Stimulated activated CD8-positive, alpha-beta memory T cell treated with anti-CD3 and anti-CD28 coated beads, Interleukin-4, amount 100 ng/mL, for 48 hours (primary cell): ENCODE measurements around the gene ZNF652.
"Not testable (repeated sequence)": the region's sequence is repeated elsewhere in the genome, so short reads cannot be mapped to it uniquely, and the experiment has no call there.

ENCODE experiments used
- DNase-seq: peaks from one replicate; pipeline ENCODE4 v3.0.0-alpha.2; 2020

Gene ZNF652

GRCh38 chr17:49384951-49385350 is 22.9 kb upstream of the ZNF652 start:
- no peak for DNase-seq

DNA sequence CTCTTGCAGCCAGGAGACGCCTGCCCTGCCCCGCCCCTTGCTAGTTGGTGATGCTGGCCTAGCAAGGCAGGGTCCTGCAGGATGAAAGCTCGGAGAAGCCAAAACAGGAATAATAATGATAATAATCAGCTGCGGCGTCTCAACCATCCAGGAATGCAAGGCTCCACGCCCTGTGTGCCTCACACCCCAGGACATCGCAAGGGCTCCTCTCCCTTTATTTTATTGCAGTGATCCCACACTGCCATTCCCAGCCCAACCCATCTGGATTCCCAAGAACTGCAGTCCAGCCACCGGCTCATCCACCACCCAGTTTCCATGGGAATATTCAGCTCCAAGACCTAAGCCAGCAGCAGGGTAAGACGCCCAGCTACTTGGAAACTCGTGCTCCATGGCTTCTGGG is 21.0 kb upstream of the ZNF652 start:
- DNase-seq: no peak

DNA sequence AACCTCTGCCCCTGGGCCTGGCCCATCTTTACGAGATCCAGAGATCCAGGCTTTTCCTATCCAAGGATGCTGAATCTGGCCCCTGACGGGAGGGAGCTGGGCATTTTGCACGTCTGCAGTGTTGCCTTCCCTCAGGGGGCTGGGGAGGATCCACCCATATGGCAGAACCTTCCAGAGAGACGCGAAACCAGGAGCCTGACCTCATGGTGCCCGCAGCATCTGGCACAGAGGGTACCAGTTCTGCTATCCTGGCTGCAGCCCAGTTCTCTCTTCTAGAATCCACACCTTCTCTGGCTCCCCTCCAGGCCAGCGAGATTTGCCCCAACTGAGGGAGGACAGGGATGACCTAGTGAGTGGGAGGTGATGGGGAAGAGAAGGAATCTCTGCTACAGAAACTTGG is 20.5 kb upstream of the ZNF652 start:
- DNase-seq: no peak

GRCh38 chr17:49381793-49382192 is 19.7 kb upstream of the ZNF652 start:
- no peak for DNase-seq

DNA sequence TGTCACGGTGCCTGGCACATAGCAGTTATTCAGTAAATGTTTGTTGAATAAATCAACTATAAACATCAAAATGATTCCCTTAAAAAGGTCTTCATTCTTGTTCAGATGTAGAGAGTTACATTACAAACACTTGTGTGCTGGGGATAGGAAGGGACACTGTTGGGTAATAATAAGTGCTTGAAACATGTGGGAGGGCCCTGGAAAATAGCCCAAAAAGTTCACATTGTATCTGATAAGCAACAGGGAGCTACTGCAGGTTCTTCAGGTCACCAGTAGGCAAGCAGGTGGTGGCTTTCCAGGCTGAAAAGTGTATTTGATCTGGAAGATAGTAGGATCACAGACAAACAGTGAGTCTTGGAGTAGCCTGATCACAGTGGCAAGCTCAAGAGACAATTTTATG is 19.0 kb upstream of the ZNF652 start:
- DNase-seq: no peak

DNA sequence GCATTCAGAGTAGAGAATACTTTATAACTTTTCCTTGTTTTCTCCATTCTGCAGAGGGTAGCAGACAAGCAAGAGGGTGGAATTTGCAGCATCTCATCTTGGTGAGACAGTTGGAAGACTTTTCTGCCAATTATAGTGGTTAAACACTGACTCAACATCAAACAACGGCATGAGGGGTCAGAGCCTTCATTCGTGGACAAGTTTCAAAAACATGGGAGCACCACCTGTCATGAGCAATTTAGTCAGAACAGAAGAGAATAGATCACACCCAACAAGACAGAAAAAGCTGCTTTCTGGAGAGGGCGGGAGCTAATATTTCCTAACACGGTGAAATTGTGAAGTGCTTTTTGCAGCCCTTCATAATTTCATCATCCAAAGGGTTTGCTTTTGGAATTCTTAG is 17.9 kb upstream of the ZNF652 start:
- no peak for DNase-seq

GRCh38 chr17:49378311-49378710 is 16.3 kb upstream of the ZNF652 start:
- DNase-seq: no peak

DNA sequence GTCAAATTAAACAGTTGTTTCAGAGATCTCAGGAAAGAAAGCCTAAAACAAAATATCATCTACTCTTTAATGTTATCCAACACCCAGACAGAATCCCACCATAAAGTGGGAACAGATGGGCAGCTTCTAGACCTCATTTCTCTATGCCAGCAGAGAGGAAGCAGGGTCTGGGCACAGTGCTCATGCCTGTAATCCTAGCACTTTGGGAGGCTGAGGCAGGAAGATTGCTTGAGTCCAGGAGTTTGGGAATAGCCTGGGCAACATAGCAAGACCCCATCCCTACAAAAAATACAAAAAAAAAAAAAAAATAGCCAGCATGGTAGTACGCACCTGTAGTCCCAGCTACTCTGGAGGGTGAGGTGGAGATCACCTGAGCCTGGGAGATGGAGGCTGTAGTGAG is 13.5 kb upstream of the ZNF652 start:
- DNase-seq: no peak

DNA sequence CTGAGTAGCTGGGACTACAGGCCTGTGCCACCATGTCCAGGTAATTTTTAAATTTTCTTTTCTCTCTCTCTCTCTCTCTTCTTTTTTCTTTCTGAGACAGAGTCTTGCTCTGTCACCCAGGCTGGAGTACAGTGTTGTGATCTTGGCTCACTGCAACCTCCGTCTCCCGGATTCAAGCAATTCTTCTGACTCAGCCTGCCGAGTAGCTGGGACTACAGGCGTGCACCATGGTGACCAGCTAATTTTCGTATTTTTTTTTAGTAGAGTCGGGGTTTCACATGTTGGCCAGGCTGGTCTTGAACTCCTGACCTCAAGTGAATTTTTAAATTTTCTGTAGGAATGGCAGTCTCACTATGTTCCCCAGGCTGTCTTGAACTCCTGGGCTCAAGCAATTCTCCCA is 11.1 kb upstream of the ZNF652 start:
- DNase-seq: no peak

DNA sequence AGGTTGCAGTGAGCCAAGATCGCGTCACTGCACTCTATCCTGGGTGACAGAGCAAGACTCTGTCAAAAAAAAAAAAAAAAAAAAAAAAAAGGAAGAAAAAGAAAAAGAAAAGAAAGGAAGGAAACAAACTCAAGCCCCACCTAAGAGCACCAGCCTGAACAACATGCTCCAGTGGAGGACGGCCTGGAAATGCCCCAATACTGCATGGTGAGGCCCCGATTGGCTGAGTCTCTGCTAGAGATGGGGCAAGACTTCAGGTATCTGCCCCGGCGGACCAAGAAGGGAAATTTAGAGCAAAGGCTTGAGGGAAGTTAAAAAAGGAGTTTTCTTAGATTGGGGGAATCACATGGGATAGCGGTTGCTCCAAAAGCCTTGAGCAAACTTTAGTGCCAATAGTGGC is 10.4 kb upstream of the ZNF652 start:
- DNase-seq: no peak

GRCh38 chr17:49370971-49371834 is 9.2 kb upstream of the ZNF652 start:
- no peak for DNase-seq

- DNase-seq: no peak
Observed at GRCh38 chr17:49369760-49370159, 7.7 kb upstream of the ZNF652 start.

GRCh38 chr17:49369089-49369488 is 7.0 kb upstream of the ZNF652 start:
- no peak for DNase-seq

GRCh38 chr17:49365667-49366066 is 3.6 kb upstream of the ZNF652 start:
- no peak for DNase-seq

- not testable (repeated sequence) for DNase-seq
Observed at GRCh38 chr17:49365126-49365525, 3.1 kb upstream of the ZNF652 start.

DNA sequence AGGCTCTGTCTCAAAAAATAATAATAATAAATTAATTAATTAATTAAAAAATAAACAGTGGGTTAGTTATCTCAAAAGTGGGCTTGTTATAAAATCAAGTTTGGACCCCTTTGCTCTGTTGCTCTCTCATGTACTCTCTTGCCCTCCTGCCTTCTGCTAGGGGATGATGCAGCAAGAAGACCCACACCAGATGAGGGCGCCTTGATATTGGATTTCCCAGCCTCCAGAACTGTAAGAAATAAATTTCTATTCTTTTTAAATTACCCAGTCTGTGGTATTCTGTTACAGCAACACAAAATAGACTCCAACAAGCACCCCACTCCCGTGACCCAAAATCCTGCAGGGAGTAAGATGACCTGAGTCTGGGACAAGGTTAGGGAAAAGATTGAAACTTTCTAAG is 2.1 kb upstream of the ZNF652 start:
- no peak for DNase-seq

- DNase-seq: no peak
Observed at GRCh38 chr17:49363251-49363650, 1.2 kb upstream of the ZNF652 start.

DNA sequence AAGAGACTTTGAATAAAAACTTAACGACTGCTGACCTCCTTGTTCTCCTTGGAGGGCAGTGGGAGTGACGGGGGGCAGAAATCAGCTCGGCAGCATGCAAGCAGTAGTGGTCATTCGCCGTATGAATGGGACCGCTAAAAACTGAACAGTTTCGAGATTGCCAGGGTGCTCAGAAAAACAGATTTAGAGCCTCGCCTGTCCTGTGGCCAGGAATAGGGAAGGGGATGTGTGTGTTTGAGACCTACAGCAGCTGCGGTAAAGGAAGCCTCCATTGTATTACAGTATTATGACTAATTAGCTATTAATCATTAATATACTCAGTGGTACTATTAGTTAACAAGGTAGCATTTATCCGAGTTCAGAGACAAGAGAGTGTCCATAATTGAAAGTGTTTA is 670 bp upstream of the ZNF652 start:
- DNase-seq: no peak

DNA sequence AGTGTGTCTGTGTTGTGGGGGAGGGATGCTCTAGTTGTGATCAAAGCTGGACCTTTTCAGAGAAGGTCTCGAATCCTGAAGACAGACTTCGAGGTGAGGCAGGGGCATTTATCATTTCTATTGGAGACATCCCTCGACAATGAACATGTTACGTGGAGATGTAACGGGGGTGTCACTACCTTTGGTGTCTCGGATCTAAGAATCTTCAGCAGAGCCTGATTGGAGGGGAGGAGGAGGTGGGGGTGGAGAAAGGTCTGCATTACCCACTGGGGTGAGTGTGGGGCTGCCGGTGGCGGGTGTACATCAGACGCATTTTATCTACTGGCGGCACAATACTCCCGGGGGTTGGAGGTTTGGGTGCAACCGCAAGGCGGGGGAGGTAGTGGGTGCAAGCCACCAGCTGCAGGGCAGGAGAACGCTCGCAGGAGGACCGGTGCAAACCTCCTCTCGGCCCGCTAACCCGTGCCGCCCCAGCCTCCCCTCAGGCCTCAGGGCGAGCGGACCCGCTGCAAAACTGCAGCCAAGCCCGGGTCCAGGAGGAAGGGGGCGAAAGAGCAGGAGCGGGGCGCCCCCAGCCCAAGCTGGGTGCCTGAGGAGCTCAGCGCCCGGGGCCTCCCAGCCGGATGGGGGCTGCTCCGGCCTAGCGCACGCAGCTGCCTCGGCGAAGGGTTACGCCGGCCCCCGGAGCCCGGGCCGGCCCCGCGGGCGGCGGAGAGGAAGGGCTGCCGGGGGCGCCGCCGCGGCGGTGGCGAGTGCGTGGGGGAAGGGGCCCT is 735 bp downstream of the ZNF652 start:
- DNase-seq: peak; percentile 75

DNA sequence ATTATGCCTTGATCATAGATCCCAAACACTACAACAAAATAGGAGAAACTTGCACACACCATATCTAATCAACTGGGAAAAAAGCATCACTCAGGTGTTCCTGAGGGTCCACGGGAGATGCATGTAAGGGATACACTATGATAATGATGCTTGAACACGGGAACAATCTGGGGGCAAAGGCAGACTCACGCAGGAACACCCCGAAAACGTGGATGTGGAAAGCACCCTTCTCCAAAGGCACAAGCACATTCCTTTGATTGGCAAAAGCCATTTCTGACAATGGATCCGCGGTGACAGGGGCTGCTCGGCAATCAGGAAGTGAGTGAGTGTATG is 1.3 kb downstream of the ZNF652 start:
- DNase-seq: peak; percentile 60

DNA sequence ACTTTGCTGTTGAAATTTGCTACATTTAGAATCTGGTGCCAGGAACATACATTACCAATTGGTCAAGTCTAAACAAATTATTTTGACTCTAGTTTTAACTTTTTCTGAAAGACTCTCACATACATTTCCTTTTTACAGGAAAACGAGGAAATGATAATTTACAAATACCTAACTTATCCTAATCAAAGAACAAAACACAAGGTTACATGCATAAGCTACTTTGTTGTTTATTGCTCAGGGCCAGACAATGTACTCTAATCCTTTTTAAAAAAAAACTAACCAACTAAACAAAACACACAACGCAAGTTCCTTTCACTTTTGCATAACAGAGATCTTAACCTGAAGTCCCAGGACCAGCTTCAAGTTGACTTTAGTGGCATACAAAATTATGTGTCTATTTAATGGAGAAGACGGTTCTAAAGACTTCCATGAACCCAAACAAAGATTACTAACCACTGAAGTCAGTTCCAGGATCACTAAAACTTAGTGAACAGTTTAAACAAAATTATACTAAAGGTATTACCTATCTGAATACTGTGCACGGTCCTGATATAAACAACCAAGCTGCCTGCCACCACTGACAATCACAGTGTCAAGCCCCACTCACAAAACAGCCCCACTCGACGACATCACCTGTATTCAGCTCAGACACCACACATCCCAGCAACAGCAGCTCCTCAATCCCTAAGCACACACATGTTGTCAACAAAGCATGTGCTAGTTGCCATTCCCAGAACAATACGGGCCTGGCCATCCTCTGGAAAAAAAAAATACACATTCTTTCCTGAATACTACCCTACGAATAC is 1.9 kb downstream of the ZNF652 start:
- DNase-seq: no peak

- no peak for DNase-seq
Observed at GRCh38 chr17:49358641-49359247, 3.3 kb downstream of the ZNF652 start.

- DNase-seq: no peak
Observed at GRCh38 chr17:49357516-49357915, 4.5 kb downstream of the ZNF652 start.
